PC-3 (cell line): ENCODE measurements around the gene CDK5.

Source experiments
- EZH2phosphoT487 ChIP-seq: fragments of 300-600 bp; sonication (generic); IDR thresholded peaks from 2 replicates; pipeline ENCODE4 v1.6.1; 2018; ENCODE audit warnings: mild to moderate bottlenecking, antibody characterized with exemption, low read length, borderline replicate concordance
- TF ChIP-seq, protein P1 (sequence below): fragments of 300-600 bp; sonication (generic); conservative IDR thresholded peaks from 2 replicates; pipeline ENCODE4 v1.5.1; 2017; ENCODE audit warnings: antibody characterized with exemption, low read depth, mild to moderate bottlenecking, low read length

DNA sequence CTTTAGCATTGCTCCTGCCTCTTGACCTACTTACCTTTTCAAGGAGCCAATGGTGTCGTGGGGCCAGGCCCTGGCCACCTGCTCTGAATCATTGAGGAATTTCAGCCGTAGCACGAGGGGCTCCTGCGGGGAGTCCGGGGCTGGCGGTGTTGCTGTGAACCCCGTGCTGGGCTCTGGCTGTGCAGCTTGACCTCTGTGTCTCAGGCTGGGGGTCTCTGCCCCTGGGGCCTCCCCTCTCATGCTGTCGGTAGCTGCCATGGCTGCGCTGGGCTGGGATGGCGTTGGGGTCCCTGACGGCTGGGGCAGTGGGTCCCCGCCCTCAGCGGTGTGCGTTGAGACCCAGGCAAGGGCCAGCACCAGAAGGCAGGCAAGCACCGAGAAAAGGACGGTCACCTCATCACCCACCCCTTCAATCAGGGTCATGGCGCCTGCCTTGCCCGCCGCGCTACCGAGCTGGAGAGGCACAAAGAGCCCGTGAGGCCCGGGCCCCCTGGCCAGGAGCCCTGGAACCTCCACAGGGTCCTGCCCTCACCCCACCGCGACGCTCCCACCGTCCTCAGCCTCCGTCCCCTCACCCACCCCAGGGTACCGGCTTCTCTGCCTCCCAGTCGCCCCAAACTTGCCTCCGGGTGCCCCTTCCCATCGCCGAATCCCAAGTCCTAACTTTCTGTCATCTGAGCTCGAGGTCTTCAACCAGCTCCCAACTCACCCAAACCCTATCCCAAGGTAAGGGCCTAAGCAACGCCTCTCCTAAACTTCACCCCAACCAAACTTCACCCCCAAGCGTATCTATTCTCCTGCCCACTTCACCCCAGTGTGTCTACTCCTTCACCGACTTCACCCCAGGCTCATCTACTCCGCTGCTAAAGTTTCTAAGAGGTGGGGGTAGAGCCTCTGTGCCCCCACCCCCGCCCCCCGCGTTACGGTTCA lies 24.7 kb upstream of the CDK5 start:
- TF ChIP-seq, protein P1, sequence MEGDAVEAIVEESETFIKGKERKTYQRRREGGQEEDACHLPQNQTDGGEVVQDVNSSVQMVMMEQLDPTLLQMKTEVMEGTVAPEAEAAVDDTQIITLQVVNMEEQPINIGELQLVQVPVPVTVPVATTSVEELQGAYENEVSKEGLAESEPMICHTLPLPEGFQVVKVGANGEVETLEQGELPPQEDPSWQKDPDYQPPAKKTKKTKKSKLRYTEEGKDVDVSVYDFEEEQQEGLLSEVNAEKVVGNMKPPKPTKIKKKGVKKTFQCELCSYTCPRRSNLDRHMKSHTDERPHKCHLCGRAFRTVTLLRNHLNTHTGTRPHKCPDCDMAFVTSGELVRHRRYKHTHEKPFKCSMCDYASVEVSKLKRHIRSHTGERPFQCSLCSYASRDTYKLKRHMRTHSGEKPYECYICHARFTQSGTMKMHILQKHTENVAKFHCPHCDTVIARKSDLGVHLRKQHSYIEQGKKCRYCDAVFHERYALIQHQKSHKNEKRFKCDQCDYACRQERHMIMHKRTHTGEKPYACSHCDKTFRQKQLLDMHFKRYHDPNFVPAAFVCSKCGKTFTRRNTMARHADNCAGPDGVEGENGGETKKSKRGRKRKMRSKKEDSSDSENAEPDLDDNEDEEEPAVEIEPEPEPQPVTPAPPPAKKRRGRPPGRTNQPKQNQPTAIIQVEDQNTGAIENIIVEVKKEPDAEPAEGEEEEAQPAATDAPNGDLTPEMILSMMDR = no peak
- no peak for TF ChIP-seq EZH2phosphoT487
